Stimulated activated CD4-positive, alpha-beta T cell treated with anti-CD3 and anti-CD28 coated beads, Interleukin-15, amount 100 ng/mL, for 24 hours (primary cell): ENCODE measurements around the gene NUDT13.
"Not testable (repeated sequence)": the region's sequence is repeated elsewhere in the genome, so short reads cannot be mapped to it uniquely, and the experiment has no call there.

Experiments
- DNase-seq: peaks from one replicate; pipeline ENCODE4 v3.0.0-alpha.2; 2020

Gene NUDT13

GRCh38 chr10:73106301-73106700, 4.0 kb upstream of the NUDT13 start:
- DNase-seq: no peak

- not testable (repeated sequence) for DNase-seq
These were observed 1.0 kb upstream of the NUDT13 start for GRCh38 chr10:73109248-73109652.

GRCh38 chr10:73112032-73112431, 1.8 kb downstream of the NUDT13 start:
- not testable (repeated sequence) for DNase-seq

- DNase-seq: no peak
These were observed 3.3 kb downstream of the NUDT13 start for GRCh38 chr10:73113551-73113950.

- DNase-seq: no peak
These were observed 5.8 kb downstream of the NUDT13 start for GRCh38 chr10:73116017-73116416.

GRCh38 chr10:73117976-73118743, 7.9 kb downstream of the NUDT13 start:
- DNase-seq: no peak

GRCh38 chr10:73119457-73119856, 9.2 kb downstream of the NUDT13 start:
- DNase-seq: no peak

GRCh38 chr10:73119952-73120351, 9.7 kb downstream of the NUDT13 start:
- DNase-seq: no peak

- no peak for DNase-seq
These were observed 16.1 kb downstream of the NUDT13 start for GRCh38 chr10:73126343-73126742.

GRCh38 chr10:73131301-73131700, 21.0 kb downstream of the NUDT13 start:
- DNase-seq: no peak

- no peak for DNase-seq
These were observed 21.8 kb downstream of the NUDT13 start for GRCh38 chr10:73131913-73132686.

- DNase-seq: no peak
These were observed 24.5 kb downstream of the NUDT13 start for GRCh38 chr10:73134727-73135126.

- no peak for DNase-seq
These were observed 26.4 kb downstream of the NUDT13 start for GRCh38 chr10:73136627-73137026.

GRCh38 chr10:73139251-73139650, 29.0 kb downstream of the NUDT13 start:
- DNase-seq: no peak

- DNase-seq: no peak
These were observed 31.3 kb downstream of the NUDT13 start for GRCh38 chr10:73141603-73142002.

GRCh38 chr10:73150633-73151413, 40.6 kb downstream of the NUDT13 start:
- DNase-seq: not testable (repeated sequence)

- DNase-seq: no peak
These were observed 41.8 kb downstream of the NUDT13 start for GRCh38 chr10:73152009-73152408.

GRCh38 chr10:73156054-73156453, 45.8 kb downstream of the NUDT13 start:
- DNase-seq: no peak

- peak; percentile 57 for DNase-seq
These were observed 48.9 kb downstream of the NUDT13 start for GRCh38 chr10:73159038-73159648.

GRCh38 chr10:73161079-73161478, 50.8 kb downstream of the NUDT13 start:
- DNase-seq: no peak

- DNase-seq: no peak
These were observed 51.4 kb downstream of the NUDT13 start for GRCh38 chr10:73161662-73162061.

GRCh38 chr10:73163096-73163495, 52.8 kb downstream of the NUDT13 start:
- no peak for DNase-seq

- DNase-seq: no peak
These were observed 56.7 kb downstream of the NUDT13 start for GRCh38 chr10:73166972-73167371.
